Measurements from ENCODE around the gene DHX38. TPM values are rescaled to one million over a fixed set of nuclear protein-coding genes. Genes with fewer than 3 reads are reported as not detected.

The DHX38 gene
- total RNA-seq, 1 donor from 2014 or later: 53.2 TPM

- H3K4me1 ChIP-seq (ENCODE audit: control insufficient read depth in 3 of 3, insufficient read depth in 3 of 3, low read length in 3 of 3): no peaks in the 10 kb centered on the region
- no peak overlapping the region for H3K4me3 ChIP-seq (ENCODE audit: low read length in 3 of 3)
- no peaks in the 10 kb centered on the region for H3K9me3 ChIP-seq (ENCODE audit: control insufficient read depth in 3 of 3, low read length in 3 of 3)
- no peaks in the 10 kb centered on the region for H3K27me3 ChIP-seq (ENCODE audit: control insufficient read depth in 3 of 3, insufficient read depth in 3 of 3, low read length in 3 of 3)
- H3K27ac ChIP-seq (ENCODE audit: low read depth, low read length): no peak overlapping the region
- H3K9ac ChIP-seq (ENCODE audit: low read depth in 1 of 3, low read length in 3 of 3): no peak overlapping the region
- peaks cover 94 to 99% (median 97%) of the 10 kb centered on the region in 3 donors for H3K36me3 ChIP-seq (ENCODE audit: control insufficient read depth in 3 of 3, insufficient read depth in 3 of 3, low read length in 3 of 3)
Observed at GRCh38 chr16:72104905-72105304, 11.3 kb downstream of the DHX38 start.

- peaks cover 93 to 99% (median 97%) of the 10 kb centered on the region in 3 donors for H3K36me3 ChIP-seq (ENCODE audit: control insufficient read depth in 3 of 3, insufficient read depth in 3 of 3, low read length in 3 of 3)
- H3K27me3 ChIP-seq (ENCODE audit: control insufficient read depth in 3 of 3, insufficient read depth in 3 of 3, low read length in 3 of 3): no peaks in the 10 kb centered on the region
- no peaks in the 10 kb centered on the region for H3K9me3 ChIP-seq (ENCODE audit: control insufficient read depth in 3 of 3, low read length in 3 of 3)
- H3K4me3 ChIP-seq (ENCODE audit: low read length in 3 of 3): no peak overlapping the region
- H3K4me1 ChIP-seq (ENCODE audit: control insufficient read depth in 3 of 3, insufficient read depth in 3 of 3, low read length in 3 of 3): no peaks in the 10 kb centered on the region
- no peak overlapping the region for H3K9ac ChIP-seq (ENCODE audit: low read depth in 1 of 3, low read length in 3 of 3)
- H3K27ac ChIP-seq (ENCODE audit: low read depth, low read length): no peak overlapping the region
Observed at GRCh38 chr16:72105978-72106377, 12.3 kb downstream of the DHX38 start.

GRCh38 chr16:72107371-72107770, 13.7 kb downstream of the DHX38 start:
- Histone ChIP-seq H3K4me3 (ENCODE audit: low read length in 3 of 3) (no peak overlapping the region), H3K9ac (ENCODE audit: low read depth in 1 of 3, low read length in 3 of 3) (no peak overlapping the region), H3K9me3 (ENCODE audit: control insufficient read depth in 3 of 3, low read length in 3 of 3) (no peaks in the 10 kb centered on the region), H3K27ac (ENCODE audit: low read depth, low read length) (no peak overlapping the region), H3K4me1 (ENCODE audit: control insufficient read depth in 3 of 3, insufficient read depth in 3 of 3, low read length in 3 of 3) (no peaks in the 10 kb centered on the region), H3K36me3 (ENCODE audit: control insufficient read depth in 3 of 3, insufficient read depth in 3 of 3, low read length in 3 of 3) (peaks cover 93 to 99% (median 97%) of the 10 kb centered on the region in 3 donors), H3K27me3 (ENCODE audit: control insufficient read depth in 3 of 3, insufficient read depth in 3 of 3, low read length in 3 of 3) (no peaks in the 10 kb centered on the region)

GRCh38 chr16:72108353-72109102, 14.9 kb downstream of the DHX38 start:
- Histone ChIP-seq H3K4me1 (ENCODE audit: control insufficient read depth in 3 of 3, insufficient read depth in 3 of 3, low read length in 3 of 3) (no peaks in the 10 kb centered on the region), H3K9ac (ENCODE audit: low read depth in 1 of 3, low read length in 3 of 3) (no peak overlapping the region), H3K27ac (ENCODE audit: low read depth, low read length) (no peak overlapping the region), H3K27me3 (ENCODE audit: control insufficient read depth in 3 of 3, insufficient read depth in 3 of 3, low read length in 3 of 3) (no peaks in the 10 kb centered on the region), H3K9me3 (ENCODE audit: control insufficient read depth in 3 of 3, low read length in 3 of 3) (no peaks in the 10 kb centered on the region), H3K36me3 (ENCODE audit: control insufficient read depth in 3 of 3, insufficient read depth in 3 of 3, low read length in 3 of 3) (peaks cover 86 to 94% (median 90%) of the 10 kb centered on the region in 3 donors), H3K4me3 (ENCODE audit: low read length in 3 of 3) (no peak overlapping the region)

- Histone ChIP-seq H3K9ac (ENCODE audit: low read depth in 1 of 3, low read length in 3 of 3) (no peak overlapping the region), H3K27ac (ENCODE audit: low read depth, low read length) (no peak overlapping the region), H3K27me3 (ENCODE audit: control insufficient read depth in 3 of 3, insufficient read depth in 3 of 3, low read length in 3 of 3) (no peaks in the 10 kb centered on the region), H3K4me3 (ENCODE audit: low read length in 3 of 3) (no peak overlapping the region), H3K4me1 (ENCODE audit: control insufficient read depth in 3 of 3, insufficient read depth in 3 of 3, low read length in 3 of 3) (no peaks in the 10 kb centered on the region), H3K9me3 (ENCODE audit: control insufficient read depth in 3 of 3, low read length in 3 of 3) (no peaks in the 10 kb centered on the region), H3K36me3 (ENCODE audit: control insufficient read depth in 3 of 3, insufficient read depth in 3 of 3, low read length in 3 of 3) (peaks cover 78 to 91% (median 82%) of the 10 kb centered on the region in 3 donors)
Observed at GRCh38 chr16:72109300-72109699, 15.7 kb downstream of the DHX38 start.

GRCh38 chr16:72109966-72110530, 16.4 kb downstream of the DHX38 start:
- H3K9me3 ChIP-seq (ENCODE audit: control insufficient read depth in 3 of 3, low read length in 3 of 3): no peaks in the 10 kb centered on the region
- no peak overlapping the region for H3K27ac ChIP-seq (ENCODE audit: low read depth, low read length)
- peaks cover 71 to 83% (median 75%) of the 10 kb centered on the region in 3 donors for H3K36me3 ChIP-seq (ENCODE audit: control insufficient read depth in 3 of 3, insufficient read depth in 3 of 3, low read length in 3 of 3)
- H3K4me3 ChIP-seq (ENCODE audit: low read length in 3 of 3): no peak overlapping the region
- no peak overlapping the region for H3K9ac ChIP-seq (ENCODE audit: low read depth in 1 of 3, low read length in 3 of 3)
- no peaks in the 10 kb centered on the region for H3K4me1 ChIP-seq (ENCODE audit: control insufficient read depth in 3 of 3, insufficient read depth in 3 of 3, low read length in 3 of 3)
- no peaks in the 10 kb centered on the region for H3K27me3 ChIP-seq (ENCODE audit: control insufficient read depth in 3 of 3, insufficient read depth in 3 of 3, low read length in 3 of 3)

- Histone ChIP-seq H3K9me3 (ENCODE audit: control insufficient read depth in 3 of 3, low read length in 3 of 3) (no peaks in the 10 kb centered on the region), H3K27me3 (ENCODE audit: control insufficient read depth in 3 of 3, insufficient read depth in 3 of 3, low read length in 3 of 3) (no peaks in the 10 kb centered on the region), H3K27ac (ENCODE audit: low read depth, low read length) (no peak overlapping the region), H3K36me3 (ENCODE audit: control insufficient read depth in 3 of 3, insufficient read depth in 3 of 3, low read length in 3 of 3) (peaks cover 62 to 74% (median 66%) of the 10 kb centered on the region in 3 donors), H3K4me1 (ENCODE audit: control insufficient read depth in 3 of 3, insufficient read depth in 3 of 3, low read length in 3 of 3) (no peaks in the 10 kb centered on the region), H3K4me3 (ENCODE audit: low read length in 3 of 3) (no peak overlapping the region), H3K9ac (ENCODE audit: low read depth in 1 of 3, low read length in 3 of 3) (no peak overlapping the region)
Observed at GRCh38 chr16:72110662-72111615, 17.3 kb downstream of the DHX38 start.

- no peaks in the 10 kb centered on the region for H3K27me3 ChIP-seq (ENCODE audit: control insufficient read depth in 3 of 3, insufficient read depth in 3 of 3, low read length in 3 of 3)
- no peaks in the 10 kb centered on the region for H3K9me3 ChIP-seq (ENCODE audit: control insufficient read depth in 3 of 3, low read length in 3 of 3)
- peaks cover 54 to 66% (median 57%) of the 10 kb centered on the region in 3 donors for H3K36me3 ChIP-seq (ENCODE audit: control insufficient read depth in 3 of 3, insufficient read depth in 3 of 3, low read length in 3 of 3)
- H3K4me3 ChIP-seq (ENCODE audit: low read length in 3 of 3): no peak overlapping the region
- no peaks in the 10 kb centered on the region for H3K4me1 ChIP-seq (ENCODE audit: control insufficient read depth in 3 of 3, insufficient read depth in 3 of 3, low read length in 3 of 3)
- H3K9ac ChIP-seq (ENCODE audit: low read depth in 1 of 3, low read length in 3 of 3): no peak overlapping the region
- H3K27ac ChIP-seq (ENCODE audit: low read depth, low read length): no peak overlapping the region
Observed at GRCh38 chr16:72111657-72112451, 18.2 kb downstream of the DHX38 start.

GRCh38 chr16:72112452-72112792, 18.8 kb downstream of the DHX38 start:
- Histone ChIP-seq H3K9ac (ENCODE audit: low read depth in 1 of 3, low read length in 3 of 3) (no peak overlapping the region), H3K27me3 (ENCODE audit: control insufficient read depth in 3 of 3, insufficient read depth in 3 of 3, low read length in 3 of 3) (no peaks in the 10 kb centered on the region), H3K4me1 (ENCODE audit: control insufficient read depth in 3 of 3, insufficient read depth in 3 of 3, low read length in 3 of 3) (no peaks in the 10 kb centered on the region), H3K9me3 (ENCODE audit: control insufficient read depth in 3 of 3, low read length in 3 of 3) (no peaks in the 10 kb centered on the region), H3K4me3 (ENCODE audit: low read length in 3 of 3) (no peak overlapping the region), H3K36me3 (ENCODE audit: control insufficient read depth in 3 of 3, insufficient read depth in 3 of 3, low read length in 3 of 3) (peaks cover 50 to 61% (median 51%) of the 10 kb centered on the region in 3 donors), H3K27ac (ENCODE audit: low read depth, low read length) (no peak overlapping the region)
